BJ (cell line): ENCODE data around the gene SSBP3. TPM values are rescaled to one million over a fixed set of nuclear protein-coding genes. Genes with fewer than 3 reads are reported as not detected.

Source experiments
- CTCF ChIA-PET: fragments of 350-600 bp; formaldehyde crosslinking; extraction: SDS; loops from one replicate; lab custom pipeline; 2021; ENCODE audit warnings: antibody characterized with exemption, inconsistent platforms; lab: Yijun Ruan, JAX
- POLR2A ChIA-PET: fragments of 300-600 bp; sonication (Branson Sonifier 250); formaldehyde crosslinking; extraction: SDS; loops from one replicate; lab custom pipeline; 2021; ENCODE audit warnings: antibody characterized with exemption; lab: Charles Lee
- DNase-seq: peaks from one replicate; pipeline ENCODE4 v3.0.0-alpha.2; 2011; ENCODE audit warnings: low read depth
- H3K27me3 ChIP-seq: 2 replicates; pipeline ENCODE4 v1.6.0; 2011; ENCODE audit warnings: low read length; ENCODE audit not compliant: control insufficient read depth, insufficient read depth
- H3K36me3 ChIP-seq: 2 replicates; pipeline ENCODE4 v1.5.1; 2011; ENCODE audit warnings: low read length; ENCODE audit not compliant: control insufficient read depth, insufficient read depth
- H3K4me3 ChIP-seq: 2 replicates; pipeline ENCODE4 v1.5.1; 2011; ENCODE audit warnings: low read depth, mild to moderate bottlenecking, control low read depth, low read length
- polyA plus RNA-seq: library from polyadenylated mRNA; depleted of rRNA; stranded (reverse); fragments of >200 nt; gene quantifications from 2 replicates; pipeline ENCODE4 v1.2.3, GENCODE V29; 2011
- TF ChIP-seq, protein P1 (sequence below): IDR thresholded peaks from 2 replicates; pipeline ENCODE4 v1.5.1; 2011; ENCODE audit warnings: low read depth, mild to moderate bottlenecking, control low read depth, inconsistent platforms, low read length, moderate library complexity; ENCODE audit not compliant: insufficient read depth

Gene SSBP3
- polyA plus RNA-seq, 1 experiment: 25.9 TPM

- no peak for DNase-seq
- POLR2A ChIA-PET: no interaction called here
- Histone ChIP-seq H3K27me3 (no peaks in the 10 kb centered on the region), H3K4me3 (no peak overlapping the region), H3K36me3 (peaks cover 2% of the 10 kb centered on the region; the same call in 1 of the 2 replicates)
- CTCF ChIA-PET: no interaction called here
- TF ChIP-seq, protein P1, sequence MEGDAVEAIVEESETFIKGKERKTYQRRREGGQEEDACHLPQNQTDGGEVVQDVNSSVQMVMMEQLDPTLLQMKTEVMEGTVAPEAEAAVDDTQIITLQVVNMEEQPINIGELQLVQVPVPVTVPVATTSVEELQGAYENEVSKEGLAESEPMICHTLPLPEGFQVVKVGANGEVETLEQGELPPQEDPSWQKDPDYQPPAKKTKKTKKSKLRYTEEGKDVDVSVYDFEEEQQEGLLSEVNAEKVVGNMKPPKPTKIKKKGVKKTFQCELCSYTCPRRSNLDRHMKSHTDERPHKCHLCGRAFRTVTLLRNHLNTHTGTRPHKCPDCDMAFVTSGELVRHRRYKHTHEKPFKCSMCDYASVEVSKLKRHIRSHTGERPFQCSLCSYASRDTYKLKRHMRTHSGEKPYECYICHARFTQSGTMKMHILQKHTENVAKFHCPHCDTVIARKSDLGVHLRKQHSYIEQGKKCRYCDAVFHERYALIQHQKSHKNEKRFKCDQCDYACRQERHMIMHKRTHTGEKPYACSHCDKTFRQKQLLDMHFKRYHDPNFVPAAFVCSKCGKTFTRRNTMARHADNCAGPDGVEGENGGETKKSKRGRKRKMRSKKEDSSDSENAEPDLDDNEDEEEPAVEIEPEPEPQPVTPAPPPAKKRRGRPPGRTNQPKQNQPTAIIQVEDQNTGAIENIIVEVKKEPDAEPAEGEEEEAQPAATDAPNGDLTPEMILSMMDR: no peak
These were observed 61.1 kb downstream of the SSBP3 start for GRCh38 chr1:54345116-54345515.

- Histone ChIP-seq H3K27me3 (no peaks in the 10 kb centered on the region), H3K36me3 (no peaks in the 10 kb centered on the region; the same call in 1 of the 2 replicates), H3K4me3 (no peak overlapping the region)
- POLR2A ChIA-PET: interaction anchor here (0.7 kb wide), 2 partner anchors 16 to 22 kb away, joined by 4 to 13 read pairs; no protein-coding TSS in a partner anchor
- CTCF ChIA-PET: interaction anchor here (1.1 to 1.5 kb wide), 2 partner anchors 15 to 63 kb away, joined by 3 read pairs; partner anchors contain the start of gene SSBP3
- no peak for DNase-seq
- TF ChIP-seq, protein P1: no peak
These were observed 63.2 kb downstream of the SSBP3 start for GRCh38 chr1:54342742-54343687.

GRCh38 chr1:54342288-54342687 is 63.9 kb downstream of the SSBP3 start:
- ChIA-PET CTCF (no interaction called here), POLR2A (interaction anchor here (0.7 kb wide), 1 partner anchor 22 kb away, joined by 13 read pairs; no protein-coding TSS in a partner anchor)
- Histone ChIP-seq H3K4me3 (no peak overlapping the region), H3K27me3 (no peaks in the 10 kb centered on the region), H3K36me3 (no peaks in the 10 kb centered on the region; the same call in 1 of the 2 replicates)
- TF ChIP-seq, protein P1: no peak
- DNase-seq: no peak

- ChIA-PET POLR2A (no interaction called here), CTCF (interaction anchor here (0.7 kb wide), 1 partner anchor 48 kb away, joined by 3 read pairs; no protein-coding TSS in a partner anchor)
- no peaks in the 10 kb centered on the region for H3K27me3 ChIP-seq
- no peak overlapping the region for H3K4me3 ChIP-seq
- TF ChIP-seq, protein P1: no peak
- DNase-seq: no peak
- no peaks in the 10 kb centered on the region; the same call in 1 of the 2 replicates for H3K36me3 ChIP-seq
These were observed 64.4 kb downstream of the SSBP3 start for GRCh38 chr1:54341763-54342162.

DNA sequence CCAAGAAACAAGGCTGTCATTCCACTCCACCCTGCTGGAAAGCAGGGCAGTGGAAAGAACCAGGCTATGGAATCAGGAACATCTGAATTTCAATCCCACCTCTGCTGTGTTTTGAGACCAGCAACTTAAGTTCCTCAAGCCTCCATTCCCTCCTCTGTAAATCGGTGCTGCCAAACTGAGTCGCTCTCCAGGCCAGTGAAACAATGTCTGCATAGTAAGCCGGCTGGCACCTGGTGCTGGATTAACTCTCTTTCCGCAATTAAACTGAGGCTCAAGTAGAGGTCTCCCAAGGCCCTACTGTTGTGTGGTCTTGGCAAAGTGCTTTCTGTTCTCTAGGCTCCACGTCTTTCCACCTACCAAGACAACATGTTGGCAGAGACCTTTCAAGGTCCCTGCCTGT is 65.3 kb downstream of the SSBP3 start:
- Histone ChIP-seq H3K36me3 (no peaks in the 10 kb centered on the region; the same call in 1 of the 2 replicates), H3K4me3 (no peak overlapping the region), H3K27me3 (no peaks in the 10 kb centered on the region)
- POLR2A ChIA-PET: no interaction called here
- no peak for DNase-seq
- TF ChIP-seq, protein P1: no peak
- CTCF ChIA-PET: no interaction called here
